ENCODE results near the gene TMTC1. TPM values are rescaled to one million over a fixed set of nuclear protein-coding genes. Genes with fewer than 3 reads are reported as not detected.

TMTC1 gene
- total and polyA plus RNA-seq, 9 of the 15 experiments (the other 6 are each of a cell fraction or from before 2014, with no cell fraction given): under 0.01 to 0.18 (median 0.06) TPM; not detected in 2

GRCh38 chr12:29614694-29615325 is 168.9 kb downstream of the TMTC1 start:
- Histone ChIP-seq H3K79me2 (ENCODE audit: control insufficient read depth, insufficient read depth, low read length) (no peaks in the 10 kb centered on the region), H3K9me3 (replicated peaks; ENCODE audit: control insufficient read depth, insufficient read depth, low read depth, low read length) (no peaks in the 10 kb centered on the region), H2AFZ (ENCODE audit: low read depth, low read length) (no peak overlapping the region), H3K9me1 (ENCODE audit: control insufficient read depth, insufficient read depth, low read length) (no peaks in the 10 kb centered on the region), H3K27me3 (ENCODE audit: control insufficient read depth in 2 of 2, insufficient read depth in 2 of 2, low read length in 2 of 2) (peaks cover 0 to 8% of the 10 kb centered on the region in 2 experiments; a peak in 2 of 5 replicates), H3K4me3 (no peak overlapping the region), H3K4me1 (replicated peaks in 1 of 2; ENCODE audit: control insufficient read depth in 2 of 2, insufficient read depth in 2 of 2, low read length in 2 of 2) (no peaks in the 10 kb centered on the region), H3K36me3 (ENCODE audit: control insufficient read depth, insufficient read depth, low read length) (no peaks in the 10 kb centered on the region), H4K20me1 (replicated peaks; ENCODE audit: control insufficient read depth, insufficient read depth, low read length) (no peaks in the 10 kb centered on the region), H3K4me2 (ENCODE audit: insufficient read depth, low read length) (no peak overlapping the region), H3K27ac (ENCODE audit: extremely low read depth, low read depth, low read length) (no peak overlapping the region), H3K9ac (ENCODE audit: insufficient read depth in 1 of 2, low read depth in 2 of 2, low read length in 2 of 2) (no peak overlapping the region)
- DNase-seq (ENCODE audit: extremely low read depth in 1 of 4, low spot score in 3 of 4) (no peak), ATAC-seq (no peak), FAIRE-seq (no peak)
- intact Hi-C loops (cut with micrococcal nuclease): no loop called here
- in situ Hi-C loops (cut with MboI): no loop called here
- POLR2A ChIA-PET: interaction anchor here (0.7 kb wide), 1 partner anchor 25 kb away, joined by 3 read pairs; no protein-coding TSS in a partner anchor
- 0% methylated on average over 2 of the region's 2 CpGs for WGBS (ENCODE audit: insufficient coverage, low coverage, missing lambda C conversion rate)
- CTCF ChIA-PET (ENCODE audit: low intra/inter-chr PET ratio): no interaction called here
- BruUV-seq (replicated peaks): no TSS peak
- no peak for TF ChIP-seq ZNF41 (CRISPR knock-in tag; conservative IDR thresholded peaks at IDR 0.05)
- no peak for TF ChIP-seq ZNF24 (IDR thresholded peaks at IDR 0.05)
- no peak for TF ChIP-seq MECOM (CRISPR knock-in tag; IDR thresholded peaks at IDR 0.05)
- TF ChIP-seq CREB3 (tag; conservative IDR thresholded peaks at IDR 0.05; ENCODE audit: low read depth): no peak
- no peak for TF ChIP-seq HCFC1 (IDR thresholded peaks at IDR 0.05; ENCODE audit: low read depth, low read length)
- TF ChIP-seq SMARCB1 (IDR thresholded peaks at IDR 0.05; ENCODE audit: insufficient read length, low read depth): no peak
- TF ChIP-seq ZNF398 (CRISPR knock-in tag; IDR thresholded peaks at IDR 0.05): no peak
- no peak for TF ChIP-seq FOXP1 (CRISPR knock-in tag; IDR thresholded peaks at IDR 0.05)
- TF ChIP-seq ZBTB43 (CRISPR knock-in tag; IDR thresholded peaks at IDR 0.05): no peak
- TF ChIP-seq CTBP1 (IDR thresholded peaks at IDR 0.05; ENCODE audit: borderline replicate concordance): no peak
- no peak for TF ChIP-seq NR2F6 (CRISPR knock-in tag; IDR thresholded peaks at IDR 0.05)

All from K562 (cell line).